HepG2 (cell line): ENCODE results near the gene EVA1A. TPM values are rescaled to one million over a fixed set of nuclear protein-coding genes. Genes with fewer than 3 reads are reported as not detected.

Source experiments
- ATF7 ChIP-seq, 2 experiments: fragments of 450-650 bp in 1 of 2; sonication (generic) in 1 of 2; formaldehyde crosslinking in 1 of 2; IDR thresholded peaks; 2 replicates each; pipeline versions ENCODE4 v1.4.0 to v1.6.1; 2016 to 2020; ENCODE audit warnings: antibody characterized with exemption in 1 of 2, mild to moderate bottlenecking in 1 of 2, missing genetic modification reagents in 1 of 2
- ATM ChIP-seq: fragments of 450-650 bp; IDR thresholded peaks from 2 replicates; pipeline ENCODE4 v1.7.1; 2017; ENCODE audit warnings: mild to moderate bottlenecking, borderline replicate concordance
- CERS6 ChIP-seq: sonication (generic); formaldehyde crosslinking; IDR thresholded peaks from 2 replicates; pipeline ENCODE4 v1.5.0; 2020; ENCODE audit warnings: missing genetic modification reagents
- FOSL1 ChIP-seq: sonication (generic); formaldehyde crosslinking; IDR thresholded peaks from 2 replicates; pipeline ENCODE4 v1.9.0; 2021; ENCODE audit warnings: missing genetic modification reagents, borderline replicate concordance
- HOXA7 ChIP-seq: sonication (generic); formaldehyde crosslinking; IDR thresholded peaks from 2 replicates; pipeline ENCODE4 v1.8.1; 2022; ENCODE audit warnings: mild to moderate bottlenecking, missing genetic modification reagents, moderate library complexity
- HOXA9 ChIP-seq: sonication (generic); formaldehyde crosslinking; IDR thresholded peaks from 2 replicates; pipeline ENCODE4 v1.8.1; 2022; ENCODE audit warnings: missing genetic modification reagents, mild to moderate bottlenecking, moderate library complexity, borderline replicate concordance
- IRX3 ChIP-seq: sonication (generic); formaldehyde crosslinking; IDR thresholded peaks from 2 replicates; pipeline ENCODE4 v1.8.1; 2023; ENCODE audit warnings: mild to moderate bottlenecking, low read depth, missing genetic modification reagents, borderline replicate concordance
- KLF6 ChIP-seq: IDR thresholded peaks from 2 replicates; pipeline ENCODE4 v1.8.0; 2016; ENCODE audit warnings: missing biosample characterization, missing genetic modification reagents
- MBNL3 ChIP-seq: fragments of 250-450 bp; sonication (Bioruptor Pico); conservative IDR thresholded peaks from 2 replicates; pipeline ENCODE4 v1.8.0; 2022; ENCODE audit warnings: mild to moderate bottlenecking, inconsistent platforms
- MEIS2 ChIP-seq: sonication (generic); formaldehyde crosslinking; IDR thresholded peaks from 2 replicates; pipeline ENCODE4 v1.9.0; 2021; ENCODE audit warnings: mild to moderate bottlenecking, missing genetic modification reagents
- MIER2 ChIP-seq: IDR thresholded peaks from 2 replicates; pipeline ENCODE4 v1.6.1; 2016; ENCODE audit warnings: missing biosample characterization, missing genetic modification reagents
- MIER3 ChIP-seq: IDR thresholded peaks from 2 replicates; pipeline ENCODE4 v1.6.1; 2016; ENCODE audit warnings: missing compliant biosample characterization, borderline replicate concordance
- MXI1 ChIP-seq: IDR thresholded peaks from 3 replicates; pipeline ENCODE4 v1.6.1; 2012; ENCODE audit warnings: low read depth, low read length, inconsistent platforms, borderline replicate concordance
- PLRG1 ChIP-seq: fragments of 450-650 bp; conservative IDR thresholded peaks from 2 replicates; pipeline ENCODE4 v1.6.1; 2016
- POGZ ChIP-seq: sonication (generic); formaldehyde crosslinking; IDR thresholded peaks from 2 replicates; pipeline ENCODE4 v1.4.0; 2020; ENCODE audit warnings: mild to moderate bottlenecking, missing genetic modification reagents
- POLR2G ChIP-seq: fragments of 200-400 bp; formaldehyde crosslinking; IDR thresholded peaks from 2 replicates; pipeline ENCODE4 v1.6.1; 2018; ENCODE audit warnings: mild to moderate bottlenecking, low read depth, low read length, moderate library complexity
- REXO4 ChIP-seq: sonication (generic); formaldehyde crosslinking; IDR thresholded peaks from 2 replicates; pipeline ENCODE4 v1.8.0; 2022; ENCODE audit warnings: missing genetic modification reagents, mild to moderate bottlenecking, borderline replicate concordance
- SMAD9 ChIP-seq: sonication (generic); formaldehyde crosslinking; IDR thresholded peaks from 2 replicates; pipeline ENCODE4 v1.5.1; 2020; ENCODE audit warnings: mild to moderate bottlenecking, missing genetic modification reagents
- TCF7 ChIP-seq: sonication (generic); IDR thresholded peaks from 2 replicates; pipeline ENCODE4 v1.6.1; 2016; ENCODE audit warnings: antibody characterized with exemption, low read depth
- ZNF235 ChIP-seq: sonication (generic); formaldehyde crosslinking; IDR thresholded peaks from 2 replicates; pipeline ENCODE4 v1.8.1; 2023; ENCODE audit warnings: mild to moderate bottlenecking, missing genetic modification reagents, borderline replicate concordance
- ZNF256 ChIP-seq: sonication (generic); formaldehyde crosslinking; conservative IDR thresholded peaks from 2 replicates; pipeline ENCODE4 v1.4.0; 2020; ENCODE audit warnings: missing genetic modification reagents
- ZNF264 ChIP-seq: sonication (generic); formaldehyde crosslinking; IDR thresholded peaks from 2 replicates; pipeline ENCODE4 v1.4.0; 2020; ENCODE audit warnings: missing genetic modification reagents
- ZNF275 ChIP-seq: sonication (generic); formaldehyde crosslinking; IDR thresholded peaks from 2 replicates; pipeline ENCODE4 v1.8.0; 2022; ENCODE audit warnings: missing genetic modification reagents, mild to moderate bottlenecking, inconsistent platforms, borderline replicate concordance
- ZNF713 ChIP-seq: sonication (generic); formaldehyde crosslinking; IDR thresholded peaks from 2 replicates; pipeline ENCODE4 v1.4.0; 2020; ENCODE audit warnings: mild to moderate bottlenecking, missing genetic modification reagents
- polyA plus RNA-seq, 8 experiments: library from polyadenylated mRNA; depleted of rRNA in 3 of 8; stranded (reverse) in 7 of 8; unstranded in 1 of 8; fragments of >200 nt; fragmentation: Illumina TruSeq in 4 of 8; extraction: Trizol in 4 of 8; gene quantifications; 2 replicates each; pipeline versions ENCODE4 v1.2.1 to v1.2.3, GENCODE V29; 2011 to 2016; ENCODE audit warnings: low read depth in 4 of 8, missing spikeins in 1 of 8, mixed read lengths in 1 of 8; ENCODE audit not compliant: insufficient read depth in 1 of 8
- total RNA-seq, 5 experiments: library from RNA; depleted of rRNA; stranded (reverse); fragments of >200 nt; fragmentation: Illumina TruSeq; extraction: Trizol; gene quantifications; 2 replicates each; pipeline ENCODE4 v1.2.3, GENCODE V29; 2016; ENCODE audit warnings: low read depth in 1 of 5
- TF ChIP-seq, protein P1 (sequence below): sonication (generic); formaldehyde crosslinking; IDR thresholded peaks from 2 replicates; pipeline ENCODE4 v1.4.0; 2020; ENCODE audit warnings: missing genetic modification reagents
- TF ChIP-seq, protein P2 (sequence below): IDR thresholded peaks from 2 replicates; pipeline ENCODE4 v1.6.1; 2016; ENCODE audit warnings: missing genetic modification reagents, missing compliant biosample characterization

EVA1A gene
- total and polyA plus RNA-seq, 2 of the 13 experiments (the other 11 are each of a cell fraction or from before 2014, with no cell fraction given), result 57.5 to 57.8 TPM

- TF ChIP-seq, protein P1, sequence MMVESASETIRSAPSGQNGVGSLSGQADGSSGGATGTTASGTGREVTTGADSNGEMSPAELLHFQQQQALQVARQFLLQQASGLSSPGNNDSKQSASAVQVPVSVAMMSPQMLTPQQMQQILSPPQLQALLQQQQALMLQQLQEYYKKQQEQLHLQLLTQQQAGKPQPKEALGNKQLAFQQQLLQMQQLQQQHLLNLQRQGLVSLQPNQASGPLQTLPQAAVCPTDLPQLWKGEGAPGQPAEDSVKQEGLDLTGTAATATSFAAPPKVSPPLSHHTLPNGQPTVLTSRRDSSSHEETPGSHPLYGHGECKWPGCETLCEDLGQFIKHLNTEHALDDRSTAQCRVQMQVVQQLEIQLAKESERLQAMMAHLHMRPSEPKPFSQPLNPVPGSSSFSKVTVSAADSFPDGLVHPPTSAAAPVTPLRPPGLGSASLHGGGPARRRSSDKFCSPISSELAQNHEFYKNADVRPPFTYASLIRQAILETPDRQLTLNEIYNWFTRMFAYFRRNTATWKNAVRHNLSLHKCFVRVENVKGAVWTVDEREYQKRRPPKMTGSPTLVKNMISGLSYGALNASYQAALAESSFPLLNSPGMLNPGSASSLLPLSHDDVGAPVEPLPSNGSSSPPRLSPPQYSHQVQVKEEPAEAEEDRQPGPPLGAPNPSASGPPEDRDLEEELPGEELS, result peak; percentile 99
- TF ChIP-seq SMAD9 (CRISPR knock-in tag) (no peak), POLR2G (peak; percentile 64), MEIS2 (peak; percentile 99), TCF7 (peak; percentile 96), IRX3 (CRISPR knock-in tag) (no peak), ZNF275 (CRISPR knock-in tag) (peak; percentile 25; the same call in 1 of the 2 replicates), FOSL1 (CRISPR knock-in tag) (peak; percentile 49; the same call in 1 of the 2 replicates), ZNF713 (CRISPR knock-in tag) (0 out of 2 replicates have a peak, but pooled peaks have one; percentile 32), ZNF256 (peak; percentile 88; the same call in 1 of the 2 replicates), ZNF235 (CRISPR knock-in tag) (no peak), HOXA9 (CRISPR knock-in tag) (no peak), KLF6 (CRISPR knock-in tag) (peak; percentile 67; the same call in 1 of the 2 replicates), MXI1 (peak; percentile 76; the same call in 1 of the 3 replicates), CERS6 (no peak), ATM (no peak), MBNL3 (CRISPR knock-in tag) (no peak), PLRG1 (no peak), MIER3 (CRISPR knock-in tag) (peak; percentile 99), POGZ (CRISPR knock-in tag) (peak; percentile 88), HOXA7 (CRISPR knock-in tag) (no peak), ATF7 (IDR thresholded peaks at IDR 0.05) (no peak), ATF7 (CRISPR knock-in tag; IDR thresholded peaks at IDR 0.05) (no peak), ZNF264 (CRISPR knock-in tag) (peak; percentile 92), REXO4 (CRISPR knock-in tag) (no peak), MIER2 (CRISPR knock-in tag) (peak; percentile 88)
- TF ChIP-seq, protein P2, sequence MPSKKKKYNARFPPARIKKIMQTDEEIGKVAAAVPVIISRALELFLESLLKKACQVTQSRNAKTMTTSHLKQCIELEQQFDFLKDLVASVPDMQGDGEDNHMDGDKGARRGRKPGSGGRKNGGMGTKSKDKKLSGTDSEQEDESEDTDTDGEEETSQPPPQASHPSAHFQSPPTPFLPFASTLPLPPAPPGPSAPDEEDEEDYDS (CRISPR knock-in tag), result peak; percentile 83
Measured at GRCh38 chr2:75516378-75517360, 44.1 kb downstream of the EVA1A start (continued).
